ENCODE measurements around the gene DOCK10. TPM values are rescaled to one million over a fixed set of nuclear protein-coding genes. Genes with fewer than 3 reads are reported as not detected.

Gene DOCK10
- total RNA-seq, 1 experiment from 2014 or later = 0.15 TPM

DNA sequence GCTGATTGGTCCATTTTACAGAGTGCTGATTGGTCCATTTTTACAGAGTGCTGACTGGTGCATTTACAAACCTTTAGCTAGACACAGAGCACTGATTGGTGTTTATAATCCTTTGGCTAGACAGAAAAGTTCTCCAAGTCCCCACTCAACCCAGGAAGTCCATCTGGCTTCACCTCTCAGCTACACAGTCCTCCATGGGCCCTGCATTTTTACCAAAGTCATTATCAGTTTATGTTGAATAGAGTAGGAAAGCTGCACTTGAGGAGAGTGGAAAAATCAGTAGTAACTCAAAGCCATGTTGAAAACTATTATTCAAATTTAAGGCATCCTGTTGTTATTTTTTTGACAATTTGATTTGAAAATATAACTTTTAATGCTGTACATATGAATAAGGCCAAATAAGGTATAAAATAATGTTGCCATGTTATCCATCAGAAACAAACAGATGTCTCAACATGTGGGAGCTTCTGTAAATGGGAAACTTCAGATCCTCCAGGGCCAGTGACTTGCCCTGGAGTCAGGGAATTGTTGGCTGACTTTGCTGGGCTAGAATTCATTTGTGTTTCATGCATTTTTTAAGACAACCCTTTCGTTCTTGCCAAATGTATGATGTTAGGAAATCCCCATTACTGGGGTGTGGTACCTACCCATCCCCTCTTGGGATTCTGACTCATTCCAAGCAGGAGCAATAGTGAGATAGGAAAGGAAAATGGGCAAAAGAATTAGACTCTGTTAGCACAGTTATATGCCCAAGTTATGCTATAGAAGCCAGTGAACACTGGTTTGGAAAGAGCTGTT is 288.3 kb downstream of the DOCK10 start:
- Histone ChIP-seq H3K79me2 (ENCODE audit: low read length) (no peaks in the 10 kb centered on the region), H3K27me3 (ENCODE audit: low read length) (no peaks in the 10 kb centered on the region; the same call in 1 of the 2 replicates), H3K9me2 (replicated peaks; ENCODE audit: insufficient read depth, low read length) (no peaks in the 10 kb centered on the region), H3K4me1 (ENCODE audit: low read length) (no peaks in the 10 kb centered on the region), H3K4me2 (ENCODE audit: low read depth, low read length, poor library complexity, severe bottlenecking) (no peak overlapping the region), H4K20me1 (ENCODE audit: insufficient read depth, low read depth, low read length) (no peaks in the 10 kb centered on the region), H3K9ac (ENCODE audit: low read length) (no peak overlapping the region), H3K9me3 (ENCODE audit: low read length) (no peaks in the 10 kb centered on the region; the same call in 1 of the 2 replicates), H3K27ac (ENCODE audit: low read length) (no peak overlapping the region), H2AFZ (ENCODE audit: low read length) (no peak overlapping the region), H3K36me3 (ENCODE audit: insufficient read depth, low read length) (no peaks in the 10 kb centered on the region), H3K4me3 (ENCODE audit: low read length) (no peak overlapping the region)
- DNase-seq = no peak

DNA sequence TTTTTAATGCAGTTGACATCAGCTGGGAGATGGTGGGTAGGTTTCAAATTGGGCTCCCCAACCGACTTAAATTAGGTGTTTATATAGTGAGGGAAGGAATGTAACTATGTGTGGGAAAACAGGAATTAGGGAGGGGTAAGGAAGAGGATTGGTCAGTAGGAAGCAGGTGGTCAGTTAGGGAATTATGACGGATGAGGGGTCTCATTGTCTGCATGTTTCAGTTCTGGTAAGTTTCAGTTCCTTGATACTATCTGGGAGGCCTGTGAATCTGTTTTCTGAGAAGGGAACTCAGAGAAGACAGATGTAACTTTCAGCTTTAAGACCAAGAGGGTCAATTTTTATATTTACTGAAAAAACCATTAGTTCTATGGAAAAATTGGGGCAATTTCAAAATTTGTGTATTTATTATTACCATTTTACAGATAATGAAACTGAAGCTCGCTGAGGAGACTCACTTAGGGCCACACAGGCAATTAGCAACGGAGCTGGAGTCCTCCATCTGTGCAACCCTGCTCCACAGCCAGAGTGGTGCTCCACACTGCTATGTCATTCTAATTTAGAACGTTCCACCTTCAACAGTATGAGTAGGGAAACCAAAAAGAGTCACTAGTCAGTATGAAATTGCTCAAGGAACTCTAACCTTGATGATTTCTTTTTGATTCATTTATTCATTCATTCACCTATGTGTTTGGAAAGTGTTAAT is 290.1 kb downstream of the DOCK10 start:
- Histone ChIP-seq H3K79me2 (ENCODE audit: low read length) (no peaks in the 10 kb centered on the region), H3K9ac (ENCODE audit: low read length) (no peak overlapping the region), H3K4me3 (ENCODE audit: low read length) (no peak overlapping the region), H3K9me3 (ENCODE audit: low read length) (no peaks in the 10 kb centered on the region), H3K4me2 (ENCODE audit: low read depth, low read length, poor library complexity, severe bottlenecking) (no peak overlapping the region), H3K27ac (ENCODE audit: low read length) (no peak overlapping the region), H4K20me1 (ENCODE audit: insufficient read depth, low read depth, low read length) (no peaks in the 10 kb centered on the region), H3K9me2 (replicated peaks; ENCODE audit: insufficient read depth, low read length) (no peaks in the 10 kb centered on the region), H3K36me3 (ENCODE audit: insufficient read depth, low read length) (no peaks in the 10 kb centered on the region), H3K27me3 (ENCODE audit: low read length) (no peaks in the 10 kb centered on the region; the same call in 1 of the 2 replicates), H2AFZ (ENCODE audit: low read length) (no peak overlapping the region), H3K4me1 (ENCODE audit: low read length) (no peaks in the 10 kb centered on the region)
- DNase-seq = no peak

DNA sequence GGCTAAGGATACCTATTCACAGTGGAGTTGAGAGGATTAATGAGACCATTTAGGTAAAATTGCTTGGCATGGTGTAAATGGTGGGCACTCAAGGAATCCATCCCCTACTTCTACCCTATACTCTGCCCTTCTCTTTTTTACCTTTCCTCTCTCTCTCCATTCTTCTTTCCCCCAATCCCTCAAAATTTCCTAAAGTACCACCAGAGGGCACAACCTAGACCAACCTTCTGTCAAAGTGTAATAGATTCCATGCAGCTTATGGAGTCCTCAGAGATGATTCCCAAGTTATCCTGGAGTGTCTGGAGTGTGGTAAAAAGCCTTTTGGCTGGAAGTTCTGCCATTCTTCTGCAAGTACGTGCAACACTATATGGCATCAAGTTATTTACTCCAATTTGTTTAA is 293.1 kb downstream of the DOCK10 start:
- no peak overlapping the region for H3K4me3 ChIP-seq (ENCODE audit: low read length)
- no peaks in the 10 kb centered on the region for H4K20me1 ChIP-seq (ENCODE audit: insufficient read depth, low read depth, low read length)
- H3K36me3 ChIP-seq (ENCODE audit: insufficient read depth, low read length) = no peaks in the 10 kb centered on the region
- H3K9me3 ChIP-seq (ENCODE audit: low read length) = no peaks in the 10 kb centered on the region
- no peak for DNase-seq
- H3K79me2 ChIP-seq (ENCODE audit: low read length) = no peaks in the 10 kb centered on the region
- no peaks in the 10 kb centered on the region for H3K4me1 ChIP-seq (ENCODE audit: low read length)
- H2AFZ ChIP-seq (ENCODE audit: low read length) = no peak overlapping the region
- no peaks in the 10 kb centered on the region; the same call in 1 of the 2 replicates for H3K27me3 ChIP-seq (ENCODE audit: low read length)
- H3K4me2 ChIP-seq (ENCODE audit: low read depth, low read length, poor library complexity, severe bottlenecking) = no peak overlapping the region
- H3K9me2 ChIP-seq (replicated peaks; ENCODE audit: insufficient read depth, low read length) = no peaks in the 10 kb centered on the region
- no peak overlapping the region for H3K27ac ChIP-seq (ENCODE audit: low read length)
- H3K9ac ChIP-seq (ENCODE audit: low read length) = no peak overlapping the region

DNA sequence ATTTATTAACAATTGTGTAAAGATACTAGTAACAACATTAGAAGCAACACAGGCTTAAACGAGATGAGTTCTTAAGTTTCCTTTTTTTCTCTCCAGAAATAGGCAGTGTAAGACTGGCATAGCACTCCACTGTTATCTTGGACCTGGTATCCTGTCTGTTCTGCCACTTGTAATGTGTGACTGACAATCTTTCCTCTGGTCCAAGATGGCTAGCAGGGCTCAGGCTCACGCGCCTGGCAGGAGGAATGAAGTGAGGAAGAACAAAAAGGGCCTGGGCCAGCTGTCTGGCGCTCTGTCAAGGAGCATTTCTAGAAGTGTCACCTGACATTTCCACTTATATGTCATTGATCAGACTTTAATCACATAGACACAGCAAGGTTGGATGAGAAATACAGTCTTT is 294.5 kb downstream of the DOCK10 start:
- H3K9me3 ChIP-seq (ENCODE audit: low read length) = no peaks in the 10 kb centered on the region
- no peak overlapping the region for H3K4me2 ChIP-seq (ENCODE audit: low read depth, low read length, poor library complexity, severe bottlenecking)
- no peak for DNase-seq
- no peaks in the 10 kb centered on the region for H3K36me3 ChIP-seq (ENCODE audit: insufficient read depth, low read length)
- H4K20me1 ChIP-seq (ENCODE audit: insufficient read depth, low read depth, low read length) = no peaks in the 10 kb centered on the region
- H3K27ac ChIP-seq (ENCODE audit: low read length) = no peak overlapping the region
- H3K4me3 ChIP-seq (ENCODE audit: low read length) = no peak overlapping the region
- no peak overlapping the region for H3K9ac ChIP-seq (ENCODE audit: low read length)
- H3K9me2 ChIP-seq (replicated peaks; ENCODE audit: insufficient read depth, low read length) = no peaks in the 10 kb centered on the region
- H2AFZ ChIP-seq (ENCODE audit: low read length) = no peak overlapping the region
- no peaks in the 10 kb centered on the region for H3K4me1 ChIP-seq (ENCODE audit: low read length)
- H3K27me3 ChIP-seq (ENCODE audit: low read length) = no peaks in the 10 kb centered on the region
- H3K79me2 ChIP-seq (ENCODE audit: low read length) = no peaks in the 10 kb centered on the region

DNA sequence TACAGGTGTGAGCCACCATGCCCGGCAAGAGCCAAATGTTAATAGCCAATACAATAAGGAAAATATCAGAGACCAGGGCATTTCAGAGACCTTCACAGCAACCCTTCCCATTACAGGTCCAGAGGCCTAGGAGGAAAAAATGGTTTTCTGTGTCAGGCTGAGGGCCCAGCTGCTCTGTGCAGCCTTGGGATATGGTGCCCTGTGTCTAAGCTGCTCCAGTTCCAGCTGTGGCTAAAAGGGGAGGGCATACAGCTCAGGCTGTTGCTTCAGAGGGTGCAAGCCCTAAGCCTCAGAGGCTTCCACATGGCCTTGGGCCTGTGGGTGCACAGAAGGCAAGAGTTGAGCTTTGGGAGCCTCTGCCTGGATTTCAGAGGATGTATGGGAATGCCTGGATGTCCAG is 306.0 kb downstream of the DOCK10 start:
- H3K9ac ChIP-seq (ENCODE audit: low read length) = no peak overlapping the region
- H3K4me3 ChIP-seq (ENCODE audit: low read length) = no peak overlapping the region
- H2AFZ ChIP-seq (ENCODE audit: low read length) = no peak overlapping the region
- no peaks in the 10 kb centered on the region for H3K36me3 ChIP-seq (ENCODE audit: insufficient read depth, low read length)
- no peaks in the 10 kb centered on the region for H3K9me3 ChIP-seq (ENCODE audit: low read length)
- no peaks in the 10 kb centered on the region for H3K4me1 ChIP-seq (ENCODE audit: low read length)
- no peak overlapping the region for H3K27ac ChIP-seq (ENCODE audit: low read length)
- H4K20me1 ChIP-seq (ENCODE audit: insufficient read depth, low read depth, low read length) = no peaks in the 10 kb centered on the region
- no peaks in the 10 kb centered on the region for H3K9me2 ChIP-seq (replicated peaks; ENCODE audit: insufficient read depth, low read length)
- no peaks in the 10 kb centered on the region for H3K27me3 ChIP-seq (ENCODE audit: low read length)
- H3K79me2 ChIP-seq (ENCODE audit: low read length) = no peaks in the 10 kb centered on the region
- H3K4me2 ChIP-seq (ENCODE audit: low read depth, low read length, poor library complexity, severe bottlenecking) = no peak overlapping the region
- no peak for DNase-seq

DNA sequence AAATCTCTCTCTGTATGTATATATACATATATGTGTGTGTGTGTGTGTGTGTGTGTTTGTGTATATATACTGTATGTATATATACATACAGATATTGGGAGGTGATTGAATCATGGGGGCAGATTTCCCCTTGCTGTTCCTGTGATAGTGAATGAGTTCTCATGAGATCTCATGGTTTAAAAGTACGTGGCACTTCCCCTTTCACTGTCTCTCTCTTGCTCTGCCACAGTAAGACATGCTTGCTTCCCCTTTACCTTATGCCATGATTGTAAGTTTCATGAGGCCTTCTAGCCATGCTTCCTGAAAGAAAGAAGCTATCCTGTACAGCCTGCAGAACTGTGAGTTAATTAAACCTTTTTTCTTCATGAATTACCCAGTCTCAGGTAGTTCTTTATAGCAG is 307.3 kb downstream of the DOCK10 start:
- Histone ChIP-seq H3K79me2 (ENCODE audit: low read length) (no peaks in the 10 kb centered on the region), H3K36me3 (ENCODE audit: insufficient read depth, low read length) (no peaks in the 10 kb centered on the region), H3K4me2 (ENCODE audit: low read depth, low read length, poor library complexity, severe bottlenecking) (no peak overlapping the region), H3K9me2 (replicated peaks; ENCODE audit: insufficient read depth, low read length) (no peaks in the 10 kb centered on the region), H3K27ac (ENCODE audit: low read length) (no peak overlapping the region), H2AFZ (ENCODE audit: low read length) (no peak overlapping the region), H3K4me1 (ENCODE audit: low read length) (no peaks in the 10 kb centered on the region), H3K27me3 (ENCODE audit: low read length) (no peaks in the 10 kb centered on the region), H4K20me1 (ENCODE audit: insufficient read depth, low read depth, low read length) (no peaks in the 10 kb centered on the region), H3K4me3 (ENCODE audit: low read length) (no peak overlapping the region), H3K9me3 (ENCODE audit: low read length) (no peaks in the 10 kb centered on the region), H3K9ac (ENCODE audit: low read length) (no peak overlapping the region)
- no peak for DNase-seq

DNA sequence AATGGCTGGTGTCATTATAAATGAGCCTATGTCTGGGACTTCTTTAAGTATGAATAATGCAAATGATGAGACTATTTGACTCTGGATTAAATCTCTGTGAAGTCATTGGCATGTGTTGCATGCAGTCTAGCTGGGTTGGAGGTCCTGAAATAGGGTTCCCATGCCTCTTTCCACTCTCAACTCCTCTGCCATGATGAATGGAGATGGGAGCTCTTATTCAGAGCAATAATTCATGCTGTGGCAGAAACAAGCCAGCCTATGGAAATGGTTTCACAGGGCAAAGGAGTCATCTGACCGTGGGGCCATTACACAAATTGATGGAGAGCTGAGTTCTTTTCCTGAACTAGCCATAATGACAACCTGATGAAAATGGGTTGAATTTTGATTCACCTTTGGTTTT is 310.6 kb downstream of the DOCK10 start:
- no peak overlapping the region for H3K4me3 ChIP-seq (ENCODE audit: low read length)
- H3K4me1 ChIP-seq (ENCODE audit: low read length) = no peaks in the 10 kb centered on the region
- no peaks in the 10 kb centered on the region for H4K20me1 ChIP-seq (ENCODE audit: insufficient read depth, low read depth, low read length)
- H3K27me3 ChIP-seq (ENCODE audit: low read length) = no peaks in the 10 kb centered on the region
- H2AFZ ChIP-seq (ENCODE audit: low read length) = no peak overlapping the region
- no peaks in the 10 kb centered on the region for H3K79me2 ChIP-seq (ENCODE audit: low read length)
- H3K4me2 ChIP-seq (ENCODE audit: low read depth, low read length, poor library complexity, severe bottlenecking) = no peak overlapping the region
- no peaks in the 10 kb centered on the region for H3K9me3 ChIP-seq (ENCODE audit: low read length)
- H3K9me2 ChIP-seq (replicated peaks; ENCODE audit: insufficient read depth, low read length) = no peaks in the 10 kb centered on the region
- H3K36me3 ChIP-seq (ENCODE audit: insufficient read depth, low read length) = no peaks in the 10 kb centered on the region
- no peak overlapping the region for H3K9ac ChIP-seq (ENCODE audit: low read length)
- H3K27ac ChIP-seq (ENCODE audit: low read length) = no peak overlapping the region
- DNase-seq = no peak

DNA sequence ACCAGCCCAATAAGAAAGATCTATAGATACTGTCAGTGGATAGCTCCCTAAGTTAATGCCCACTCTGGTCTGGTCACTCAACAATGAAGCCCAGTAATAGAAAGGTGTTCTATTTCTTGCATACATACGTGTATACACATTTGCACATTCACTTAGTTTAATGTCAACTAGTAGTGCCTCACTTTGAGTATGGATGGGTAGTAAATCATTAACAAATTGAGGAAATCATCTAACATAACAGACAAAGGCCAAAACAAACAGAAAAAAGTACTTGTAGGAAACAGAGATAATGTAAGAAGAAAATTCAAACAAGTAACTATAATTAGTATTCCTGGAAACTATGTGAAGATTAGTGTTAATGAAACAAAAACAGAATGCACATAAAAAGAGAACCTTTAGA is 312.8 kb downstream of the DOCK10 start:
- Histone ChIP-seq H3K4me3 (ENCODE audit: low read length) (no peak overlapping the region), H3K79me2 (ENCODE audit: low read length) (no peaks in the 10 kb centered on the region), H2AFZ (ENCODE audit: low read length) (no peak overlapping the region), H3K27ac (ENCODE audit: low read length) (no peak overlapping the region), H3K4me1 (ENCODE audit: low read length) (no peaks in the 10 kb centered on the region), H3K36me3 (ENCODE audit: insufficient read depth, low read length) (no peaks in the 10 kb centered on the region), H3K4me2 (ENCODE audit: low read depth, low read length, poor library complexity, severe bottlenecking) (no peak overlapping the region), H3K9me2 (replicated peaks; ENCODE audit: insufficient read depth, low read length) (no peaks in the 10 kb centered on the region), H3K9me3 (ENCODE audit: low read length) (no peaks in the 10 kb centered on the region), H3K9ac (ENCODE audit: low read length) (no peak overlapping the region), H4K20me1 (ENCODE audit: insufficient read depth, low read depth, low read length) (no peaks in the 10 kb centered on the region), H3K27me3 (ENCODE audit: low read length) (no peaks in the 10 kb centered on the region)
- DNase-seq = no peak

All from Karpas-422 (cell line).